ENCODE results near the gene CCL14. TPM values are rescaled to one million over a fixed set of nuclear protein-coding genes. Genes with fewer than 3 reads are reported as not detected.

The CCL14 gene
- total and polyA plus RNA-seq, 2 of the 8 experiments (the other 6 are each of a cell fraction or from before 2014, with no cell fraction given): not detected

DNA sequence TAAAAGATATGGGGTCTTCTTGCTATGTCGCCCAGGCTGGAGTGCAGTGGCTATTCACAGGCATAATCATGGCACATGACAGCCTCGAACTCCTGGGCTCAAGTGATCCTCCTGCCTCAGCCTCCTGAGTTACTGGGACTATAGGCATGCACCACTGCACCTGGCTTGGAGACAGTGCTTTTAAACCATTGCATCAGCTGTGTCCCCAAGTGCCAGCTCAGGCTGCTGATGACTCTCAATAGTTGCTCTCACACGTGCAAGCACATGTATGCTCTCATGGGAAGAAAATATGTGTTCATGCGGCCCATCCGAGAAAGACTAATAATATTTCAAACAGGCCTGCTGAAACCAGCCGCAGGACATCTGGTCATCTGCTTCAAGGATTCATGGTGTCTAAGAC is 14.0 kb downstream of the CCL14 start:
- no peak overlapping the region for H3K4me2 ChIP-seq (ENCODE audit: insufficient read depth in 1 of 2, low read depth in 2 of 2, low read length in 2 of 2)
- no peak overlapping the region for H2BK5ac ChIP-seq (ENCODE audit: low read depth, low read length)
- no peak overlapping the region for H2BK15ac ChIP-seq (ENCODE audit: low read length)
- H3K79me2 ChIP-seq (ENCODE audit: control insufficient read depth in 1 of 2, insufficient read depth in 2 of 2, low read length in 2 of 2): no peaks in the 10 kb centered on the region
- no peaks in the 10 kb centered on the region for H3K79me1 ChIP-seq (ENCODE audit: low read depth, low read length)
- H3K56ac ChIP-seq (replicated peaks; ENCODE audit: insufficient read length, low read depth, low read length): no peak overlapping the region
- no peak overlapping the region for H2BK120ac ChIP-seq (replicated peaks; ENCODE audit: low read depth, low read length)
- no peak overlapping the region for H2BK20ac ChIP-seq (ENCODE audit: low read length)
- 79% methylated on average over 6 of the region's 6 CpGs; no CpG with 5 or more reads in 1 of the 2 experiments for WGBS, 2 experiments (ENCODE audit: extremely low coverage in 1 of 2, insufficient coverage in 1 of 2, insufficient read length in 1 of 2, insufficient replicate concordance in 2 of 2, low coverage in 1 of 2, low lambda C conversion rate in 2 of 2, missing lambda C conversion rate in 1 of 2)
- no peak overlapping the region for H3K4ac ChIP-seq (replicated peaks; ENCODE audit: insufficient read length, low read depth, low read length)
- H4K91ac ChIP-seq (replicated peaks; ENCODE audit: insufficient read length, low read length): no peak overlapping the region
- no peaks in the 10 kb centered on the region for H3K27me3 ChIP-seq (replicated peaks in 1 of 4; ENCODE audit: control insufficient read depth in 3 of 4, extremely low read depth in 1 of 4, insufficient read depth in 3 of 4, low read length in 3 of 4)
- H3K4me3 ChIP-seq (ENCODE audit: extremely low read depth in 1 of 4, insufficient read depth in 2 of 4, low read depth in 3 of 4, low read length in 4 of 4): no peak overlapping the region
- H3K27ac ChIP-seq (ENCODE audit: low read depth, low read length): no peak overlapping the region
- H4K8ac ChIP-seq (ENCODE audit: extremely low read depth, insufficient read depth, low read length): no peak overlapping the region
- no peaks in the 10 kb centered on the region for H3K36me3 ChIP-seq (ENCODE audit: control insufficient read depth in 2 of 4, insufficient read depth in 4 of 4, low read length in 3 of 4)
- POLR2A ChIA-PET (ENCODE audit: partially characterized antibody): no interaction called here
- H3K4me1 ChIP-seq (replicated peaks in 1 of 4; ENCODE audit: control insufficient read depth in 3 of 4, insufficient read depth in 4 of 4, low read length in 3 of 4): peaks cover 0 to 2% (median 0%) of the 10 kb centered on the region in 4 experiments; a peak in 2 of 7 replicates
- no peak overlapping the region for H3K18ac ChIP-seq (ENCODE audit: extremely low read depth, low read length)
- H2BK12ac ChIP-seq (ENCODE audit: low read depth, low read length): no peak overlapping the region
- H4K20me1 ChIP-seq (replicated peaks in 1 of 2; ENCODE audit: control insufficient read depth in 1 of 2, insufficient read depth in 2 of 2, low read length in 2 of 2): no peaks in the 10 kb centered on the region
- no peak overlapping the region for H2AK5ac ChIP-seq (ENCODE audit: low read depth, low read length)
- CTCF ChIA-PET (ENCODE audit: partially characterized antibody): interaction anchor here (1.0 to 4.2 kb wide), 4 partner anchors 9 to 176 kb away, joined by 3 to 11 read pairs (median 5); partner anchors contain the start of gene CCL16
- no peaks in the 10 kb centered on the region for H3K9me3 ChIP-seq (ENCODE audit: insufficient read depth in 2 of 2, low read depth in 1 of 2, low read length in 1 of 2)
- no peak overlapping the region for H3K14ac ChIP-seq (ENCODE audit: insufficient read length)
- H2AFZ ChIP-seq (ENCODE audit: low read length): no peak overlapping the region
- H3K23me2 ChIP-seq (ENCODE audit: low read depth, low read length): no peaks in the 10 kb centered on the region
- no peak overlapping the region for H4K5ac ChIP-seq (ENCODE audit: insufficient read length, low read depth, low read length)
- no peak for FAIRE-seq
- DNase-seq (ENCODE audit: low read depth in 1 of 2, low spot score in 2 of 2): no peak
- no peak overlapping the region for H3K23ac ChIP-seq (ENCODE audit: insufficient read length)
- H3K9ac ChIP-seq (replicated peaks in 1 of 4; ENCODE audit: extremely low read depth in 1 of 4, low read depth in 3 of 4, low read length in 3 of 4): no peak overlapping the region
- TF ChIP-seq ASH2L (IDR thresholded peaks at IDR 0.05; ENCODE audit: low read length): no peak
